Stomach (tissue), 9 donors: ENCODE data around the gene EFCC1. TPM values are rescaled to one million over a fixed set of nuclear protein-coding genes. Genes with fewer than 3 reads are reported as not detected.
A peak's percentile ranks its signal among the peaks of the same experiment; 100 is the strongest.

Source experiments
- DNase-seq, 2 donors: peaks; one replicate each; pipeline versions ENCODE4 v3.0.0 to v3.0.0-alpha.2; 2013 to 2019
- H3K27ac ChIP-seq, 5 donors: fragments of 200-600 bp in 4 of 5; sonication (generic) in 4 of 5; one replicate each; pipeline ENCODE4 v1.5.1; 2013 to 2019; ENCODE audit warnings: mild to moderate bottlenecking in 1 of 5, moderate library complexity in 1 of 5
- H3K27me3 ChIP-seq, 3 donors: fragments of 200-600 bp; sonication (generic); one replicate each; pipeline ENCODE4 v1.5.1; 2017 to 2019; ENCODE audit warnings: mixed run types in 1 of 3
- H3K36me3 ChIP-seq, 4 donors: fragments of 200-600 bp; sonication (generic); 1 replicate in 3 of 4; 2 replicates in 1 of 4; pipeline ENCODE4 v1.5.1; 2016 to 2019
- H3K4me1 ChIP-seq, 4 donors: fragments of 200-600 bp; sonication (generic); one replicate each; pipeline ENCODE4 v1.5.1; 2016 to 2019
- H3K4me3 ChIP-seq, 4 donors: fragments of 200-600 bp; sonication (generic) in 3 of 4; one replicate each; pipeline ENCODE4 v1.5.1; 2016 to 2019; ENCODE audit warnings: mild to moderate bottlenecking in 1 of 4
- H3K9me3 ChIP-seq, 4 donors: fragments of 200-600 bp; sonication (generic); one replicate each; pipeline ENCODE4 v1.5.1; 2016 to 2019
- EP300 ChIP-seq: sonication (generic); formaldehyde crosslinking; IDR thresholded peaks from one replicate; pipeline ENCODE4 v1.6.1; 2017; ENCODE audit warnings: antibody characterized with exemption
- POLR2A ChIP-seq, 4 donors: fragments of 450-650 bp; IDR thresholded peaks; one replicate each; pipeline ENCODE4 v1.6.1; 2016; ENCODE audit warnings: antibody characterized with exemption in 4 of 4, control low read depth in 2 of 4, mild to moderate bottlenecking in 1 of 4, moderate library complexity in 1 of 4
- POLR2AphosphoS5 ChIP-seq, 3 donors: sonication (generic); formaldehyde crosslinking; IDR thresholded peaks; one replicate each; pipeline ENCODE4 v1.6.1; 2016; ENCODE audit warnings: antibody characterized with exemption in 3 of 3
- WGBS, 5 donors: extraction: QIAGEN DNeasy Blood & Tissue Kit in 3 of 5; methylation state at CpG; one replicate each; pipeline versions ENCODE4 v1.1.5 to v1.1.7; 2013 to 2018; 5-methylcytosine and 5-hydroxymethylcytosine counted together
- intact Hi-C: fragments of 100-400 bp; cut with DNase I; formaldehyde crosslinking; loops from one replicate; pipeline ENCODE4 v1.15.1; 2023; ENCODE audit warnings: low total_unique reads
- polyA plus RNA-seq, 3 donors: library from polyadenylated mRNA; stranded (reverse); fragments of 200-250 nt; gene quantifications; one replicate each; pipeline ENCODE4 v1.2.3, GENCODE V29; 2013
- total RNA-seq, 5 donors: library from RNA; depleted of rRNA; stranded (reverse); fragments of >200 nt; gene quantifications; one replicate each; pipeline versions ENCODE4 v1.1.0 to v1.2.3, GENCODE V29; 2014 to 2016
- TF ChIP-seq, protein P1 (sequence below), 7 experiments: fragments of 450-650 bp in 4 of 7; fragments of 200-600 bp in 3 of 7; sonication (generic) in 3 of 7; IDR thresholded peaks; one replicate each; pipeline ENCODE4 v1.5.1; 2016 to 2019; ENCODE audit warnings: antibody characterized with exemption in 7 of 7, control low read depth in 2 of 7, mild to moderate bottlenecking in 1 of 7
- donor health status: healthy with polysubstance abuse.
- donor health status: Bipolar disorder and iron deficiency.
- donor health status: healthy.

Gene EFCC1
- total and polyA plus RNA-seq, 8 donors: 1.0 to 13.9 (median 9.2) TPM

DNA sequence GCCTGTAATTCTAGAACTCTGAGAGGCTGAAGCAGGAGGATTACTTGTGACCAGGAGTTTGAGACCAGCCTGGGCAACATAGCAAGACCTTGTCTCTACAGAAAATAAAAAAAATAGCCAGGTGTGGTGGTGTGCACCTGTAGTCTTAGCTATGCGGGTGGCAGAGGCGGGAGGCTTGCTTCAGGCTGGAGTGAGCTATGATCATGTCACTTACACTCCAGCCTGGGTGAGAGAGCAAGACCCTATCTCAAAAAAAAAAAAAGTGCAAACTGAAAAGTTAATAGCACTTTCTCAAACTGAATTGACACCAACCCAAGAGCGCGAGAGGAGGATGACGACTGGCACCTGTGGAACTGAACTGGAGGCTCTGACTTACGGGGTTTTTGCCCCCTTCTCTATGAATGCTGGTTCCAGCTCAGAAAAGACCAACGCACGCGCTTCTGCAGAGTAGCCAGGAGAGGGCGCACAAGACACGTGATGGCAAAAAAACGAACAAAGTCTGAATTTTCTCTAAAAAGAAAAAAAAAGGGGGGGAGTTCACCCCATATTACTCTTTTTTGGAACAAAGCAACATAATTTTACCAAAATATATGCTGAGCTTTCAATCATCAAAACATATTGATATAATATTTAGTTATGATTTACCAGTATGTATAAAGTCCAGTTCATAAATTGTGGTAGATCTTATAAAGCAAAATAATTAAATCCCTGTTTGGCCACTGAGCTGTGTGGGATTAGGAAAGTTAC lies 30.9 kb upstream of the EFCC1 start:
- 12 to 14% (median 13%) methylated on average over 12 of the region's 12 CpGs for WGBS, 5 donors
- H3K4me1 ChIP-seq: peaks cover 3 to 44% (median 14%) of the 10 kb centered on the region in 4 donors
- peak; percentile 51 to 78 for DNase-seq

DNA sequence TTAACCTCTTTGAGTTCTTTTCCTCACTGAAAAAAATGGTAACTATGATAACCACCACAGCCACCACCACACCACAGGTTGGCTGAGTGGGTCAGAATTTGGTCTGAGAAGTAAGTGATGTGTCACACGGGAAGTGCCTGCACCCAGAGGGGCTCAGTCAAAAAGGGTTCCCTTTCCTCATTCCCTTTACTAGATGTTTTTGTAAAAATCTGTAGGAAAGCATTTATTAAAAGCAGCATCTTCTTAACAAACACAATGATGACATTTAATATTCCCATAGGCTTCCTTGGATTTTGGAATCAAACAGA lies 30.4 kb upstream of the EFCC1 start:
- WGBS, 5 donors: 38 to 77% (median 52%) methylated on average over 1 of the region's 1 CpG
- intact Hi-C loops: no loop called here

More for the DNA sequence above, 30.9 kb upstream of the EFCC1 start:
- Histone ChIP-seq H3K27me3 (no peaks in the 10 kb centered on the region), H3K36me3 (no peaks in the 10 kb centered on the region), H3K27ac (peak overlapping the region in 3 of 5 donors; percentile 53 to 85 (median 82)), H3K4me3 (no peak overlapping the region), H3K9me3 (no peaks in the 10 kb centered on the region)
- intact Hi-C loops: no loop called here
- TF ChIP-seq, protein P1, sequence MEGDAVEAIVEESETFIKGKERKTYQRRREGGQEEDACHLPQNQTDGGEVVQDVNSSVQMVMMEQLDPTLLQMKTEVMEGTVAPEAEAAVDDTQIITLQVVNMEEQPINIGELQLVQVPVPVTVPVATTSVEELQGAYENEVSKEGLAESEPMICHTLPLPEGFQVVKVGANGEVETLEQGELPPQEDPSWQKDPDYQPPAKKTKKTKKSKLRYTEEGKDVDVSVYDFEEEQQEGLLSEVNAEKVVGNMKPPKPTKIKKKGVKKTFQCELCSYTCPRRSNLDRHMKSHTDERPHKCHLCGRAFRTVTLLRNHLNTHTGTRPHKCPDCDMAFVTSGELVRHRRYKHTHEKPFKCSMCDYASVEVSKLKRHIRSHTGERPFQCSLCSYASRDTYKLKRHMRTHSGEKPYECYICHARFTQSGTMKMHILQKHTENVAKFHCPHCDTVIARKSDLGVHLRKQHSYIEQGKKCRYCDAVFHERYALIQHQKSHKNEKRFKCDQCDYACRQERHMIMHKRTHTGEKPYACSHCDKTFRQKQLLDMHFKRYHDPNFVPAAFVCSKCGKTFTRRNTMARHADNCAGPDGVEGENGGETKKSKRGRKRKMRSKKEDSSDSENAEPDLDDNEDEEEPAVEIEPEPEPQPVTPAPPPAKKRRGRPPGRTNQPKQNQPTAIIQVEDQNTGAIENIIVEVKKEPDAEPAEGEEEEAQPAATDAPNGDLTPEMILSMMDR (IDR thresholded peaks at IDR 0.05): peak in 5 of 7 experiments; percentile 62 to 93 (median 81)
- TF ChIP-seq POLR2A (IDR thresholded peaks at IDR 0.05): no peak
- no peak for TF ChIP-seq EP300
- no peak for TF ChIP-seq POLR2AphosphoS5 (IDR thresholded peaks at IDR 0.05)

DNA sequence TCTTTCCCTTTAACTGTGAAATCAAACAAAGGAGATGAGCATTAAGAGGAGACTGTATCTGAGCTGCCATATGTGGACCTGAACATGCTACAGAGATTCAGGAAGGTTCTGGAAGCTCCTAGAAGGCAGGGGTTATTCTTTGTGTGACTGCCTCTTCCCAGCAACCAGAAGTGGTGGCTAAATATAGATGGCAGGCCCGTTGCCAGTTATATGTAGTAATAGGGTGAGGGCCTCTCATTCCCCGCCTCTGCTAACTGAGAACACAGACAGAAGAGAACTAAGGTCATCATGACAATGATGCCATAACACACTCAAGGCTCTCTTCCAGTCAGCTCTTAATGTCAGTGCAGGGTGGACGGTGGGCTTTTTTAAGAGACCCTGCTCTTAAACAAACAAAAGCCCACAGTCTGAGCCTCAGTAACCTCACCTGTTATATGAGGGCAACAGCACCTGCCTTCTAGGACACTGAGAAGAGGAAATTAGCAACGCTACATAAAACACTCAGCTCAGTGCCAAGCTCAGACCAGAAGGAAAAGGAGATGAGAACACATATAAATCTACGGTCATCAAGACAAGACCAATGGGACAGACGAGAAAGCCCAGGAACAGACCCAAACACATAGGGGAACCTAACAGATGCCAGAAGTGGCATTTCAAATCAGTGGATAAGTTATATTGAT lies 29.5 kb upstream of the EFCC1 start:
- Histone ChIP-seq H3K4me1 (peaks cover 3 to 44% (median 14%) of the 10 kb centered on the region in 4 donors), H3K36me3 (no peaks in the 10 kb centered on the region), H3K9me3 (no peaks in the 10 kb centered on the region), H3K27ac (peak overlapping the region in 4 of 5 donors; percentile 53 to 85 (median 80)), H3K27me3 (no peaks in the 10 kb centered on the region), H3K4me3 (no peak overlapping the region)
- peak in 1 of 2 donors; percentile 78 for DNase-seq
- TF ChIP-seq POLR2AphosphoS5 (IDR thresholded peaks at IDR 0.05) (peak in 2 of 3 donors; percentile 42 to 49), POLR2A (IDR thresholded peaks at IDR 0.05) (no peak)
- intact Hi-C loops: no loop called here
- 58 to 77% (median 74%) methylated on average over 6 of the region's 6 CpGs for whole genome bisulfite sequencing, 5 donors

More for the DNA sequence above, 30.4 kb upstream of the EFCC1 start:
- peak overlapping the region in 4 of 5 donors; percentile 53 to 85 (median 80) for H3K27ac ChIP-seq
- peaks cover 3 to 44% (median 14%) of the 10 kb centered on the region in 4 donors for H3K4me1 ChIP-seq
- no peak overlapping the region for H3K4me3 ChIP-seq
- no peaks in the 10 kb centered on the region for H3K9me3 ChIP-seq
- no peak for TF ChIP-seq EP300
- TF ChIP-seq, protein P1 (IDR thresholded peaks at IDR 0.05): no peak
- TF ChIP-seq POLR2AphosphoS5 (IDR thresholded peaks at IDR 0.05): no peak
- TF ChIP-seq POLR2A (IDR thresholded peaks at IDR 0.05): no peak
- no peaks in the 10 kb centered on the region for H3K36me3 ChIP-seq
- no peaks in the 10 kb centered on the region for H3K27me3 ChIP-seq
- DNase-seq: no peak

DNA sequence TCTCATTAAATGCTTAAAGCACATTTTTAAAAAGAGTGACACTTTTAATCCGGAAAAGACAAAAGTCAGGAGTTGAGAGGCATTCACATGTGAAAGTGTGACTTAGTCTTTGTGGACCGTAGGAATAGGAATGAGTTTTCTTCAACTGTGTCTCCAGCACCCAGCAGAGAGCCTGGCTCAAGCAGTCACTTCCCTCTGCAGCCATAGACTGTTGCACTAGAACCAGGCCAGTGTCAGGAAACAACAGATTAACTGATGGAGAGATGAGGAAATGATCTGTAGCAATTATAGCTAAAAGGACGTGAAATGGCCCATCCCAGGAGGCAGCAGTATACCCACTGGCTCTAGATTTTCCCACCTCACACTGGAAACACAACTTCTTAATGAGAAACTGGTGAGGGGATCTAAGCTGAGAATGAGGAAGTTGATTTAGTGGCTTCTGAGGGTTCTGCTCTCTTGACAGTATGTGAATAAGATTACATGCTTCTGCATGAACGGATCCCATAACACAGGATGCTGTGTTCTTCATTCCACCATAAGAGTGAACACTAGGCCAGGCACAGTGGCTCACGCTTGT lies 27.0 kb upstream of the EFCC1 start:
- Histone ChIP-seq H3K9me3 (no peaks in the 10 kb centered on the region), H3K36me3 (no peaks in the 10 kb centered on the region), H3K4me3 (no peak overlapping the region), H3K27ac (peak overlapping the region in 1 of 5 donors; percentile 85), H3K4me1 (peaks cover 3 to 36% (median 14%) of the 10 kb centered on the region in 4 donors), H3K27me3 (no peaks in the 10 kb centered on the region)
- intact Hi-C loops: no loop called here
- WGBS, 5 donors: 63 to 80% (median 72%) methylated on average over 5 of the region's 5 CpGs
- DNase-seq: no peak
- TF ChIP-seq, protein P1 (IDR thresholded peaks at IDR 0.05): no peak
- TF ChIP-seq POLR2A (IDR thresholded peaks at IDR 0.05): no peak
